Measurements from ENCODE around the gene SRC.

- TF ChIP-seq, protein P1, sequence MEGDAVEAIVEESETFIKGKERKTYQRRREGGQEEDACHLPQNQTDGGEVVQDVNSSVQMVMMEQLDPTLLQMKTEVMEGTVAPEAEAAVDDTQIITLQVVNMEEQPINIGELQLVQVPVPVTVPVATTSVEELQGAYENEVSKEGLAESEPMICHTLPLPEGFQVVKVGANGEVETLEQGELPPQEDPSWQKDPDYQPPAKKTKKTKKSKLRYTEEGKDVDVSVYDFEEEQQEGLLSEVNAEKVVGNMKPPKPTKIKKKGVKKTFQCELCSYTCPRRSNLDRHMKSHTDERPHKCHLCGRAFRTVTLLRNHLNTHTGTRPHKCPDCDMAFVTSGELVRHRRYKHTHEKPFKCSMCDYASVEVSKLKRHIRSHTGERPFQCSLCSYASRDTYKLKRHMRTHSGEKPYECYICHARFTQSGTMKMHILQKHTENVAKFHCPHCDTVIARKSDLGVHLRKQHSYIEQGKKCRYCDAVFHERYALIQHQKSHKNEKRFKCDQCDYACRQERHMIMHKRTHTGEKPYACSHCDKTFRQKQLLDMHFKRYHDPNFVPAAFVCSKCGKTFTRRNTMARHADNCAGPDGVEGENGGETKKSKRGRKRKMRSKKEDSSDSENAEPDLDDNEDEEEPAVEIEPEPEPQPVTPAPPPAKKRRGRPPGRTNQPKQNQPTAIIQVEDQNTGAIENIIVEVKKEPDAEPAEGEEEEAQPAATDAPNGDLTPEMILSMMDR (IDR thresholded peaks at IDR 0.05): no peak
- no peak for TF ChIP-seq EZH2phosphoT487 (IDR thresholded peaks at IDR 0.05)
- TF ChIP-seq EZH2 (IDR thresholded peaks at IDR 0.05): no peak
These were observed 20.8 kb downstream of the SRC start for GRCh38 chr20:37366743-37367142.
